Activated naive CD8-positive, alpha-beta T cell treated with anti-CD3 and anti-CD28 coated beads, Interleukin-2, amount 10 ng/mL, durations not matched to agents 7 days and 5 days (primary cell): ENCODE data around the gene SLC46A1. TPM values are rescaled to one million over a fixed set of nuclear protein-coding genes. Genes with fewer than 3 reads are reported as not detected.
A peak's percentile ranks its signal among the peaks of the same experiment; 100 is the strongest.

Experiments used
- ATAC-seq: fragments of 150-1000 bp; cut with Tn5 transposase; one replicate; pipeline ENCODE4 v1.10.0; 2021; ENCODE audit warnings: low read depth, moderate library complexity
- POLR2A ChIA-PET: fragments of 350-600 bp; sonication (Branson Sonifier 250); formaldehyde crosslinking; loops from one replicate; lab custom pipeline; 2021; ENCODE audit warnings: antibody characterized with exemption; lab: Charles Lee
- DNase-seq: peaks from one replicate; pipeline ENCODE4 v3.0.0; 2021
- H3K27ac Mint-ChIP-seq: one replicate; pipeline ENCODE4 v1.8.0; 2022; ENCODE audit warnings: mild to moderate bottlenecking, mixed read lengths
- H3K27me3 Mint-ChIP-seq: one replicate; pipeline ENCODE4 v1.8.0; 2022; ENCODE audit warnings: mild to moderate bottlenecking, moderate library complexity, mixed read lengths
- H3K36me3 Mint-ChIP-seq: one replicate; pipeline ENCODE4 v1.8.0; 2021; ENCODE audit warnings: mild to moderate bottlenecking, mixed read lengths
- H3K4me1 Mint-ChIP-seq: one replicate; pipeline ENCODE4 v1.8.0; 2021; ENCODE audit warnings: mixed read lengths
- H3K4me3 Mint-ChIP-seq: one replicate; pipeline ENCODE4 v1.8.0; 2022; ENCODE audit warnings: mild to moderate bottlenecking, moderate library complexity, mixed read lengths
- H3K9me3 Mint-ChIP-seq: one replicate; pipeline ENCODE4 v1.8.0; 2021; ENCODE audit warnings: mixed read lengths
- total RNA-seq, 2 experiments: library from RNA; stranded (reverse); gene quantifications; one replicate each; pipeline ENCODE4 v1.2.3, GENCODE V29; 2021

The SLC46A1 gene
- total RNA-seq, 2 experiments from 2014 or later, result 3.0 to 3.6 TPM

DNA sequence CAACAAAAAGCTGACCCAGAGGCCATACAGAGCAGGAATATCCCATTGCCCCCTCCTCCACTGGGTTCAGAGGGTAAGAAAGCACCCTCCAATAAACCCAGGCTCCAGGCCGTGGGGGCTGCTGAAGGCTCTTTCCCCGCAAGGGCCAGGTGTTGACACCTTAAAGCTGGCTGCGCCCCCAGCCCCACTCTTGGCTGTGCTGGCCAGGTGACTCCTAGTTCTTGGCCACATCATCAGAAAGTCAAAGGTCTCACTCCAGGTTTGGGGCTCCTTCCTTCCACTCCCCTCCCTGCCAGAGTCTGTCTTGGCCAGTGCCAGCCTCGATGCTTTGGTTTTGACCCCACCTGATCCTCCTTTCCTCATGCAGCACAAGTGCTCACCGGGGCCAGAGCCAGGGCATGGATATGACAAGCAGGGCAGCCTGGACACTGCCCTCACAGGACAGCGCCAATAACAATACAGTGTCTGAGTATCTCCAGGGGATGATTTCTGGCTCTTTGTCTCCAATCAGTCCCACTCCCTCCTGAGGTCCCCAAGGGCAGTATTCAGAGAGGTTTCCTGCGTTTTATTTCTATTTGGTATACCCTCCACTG, 8.2 kb downstream of the SLC46A1 start:
- no peaks in the 10 kb centered on the region for H3K27me3 Mint-ChIP-seq
- H3K9me3 Mint-ChIP-seq, result no peaks in the 10 kb centered on the region
- peaks cover 2% of the 10 kb centered on the region for H3K4me1 Mint-ChIP-seq
- DNase-seq (no peak), ATAC-seq (no peak)
- H3K27ac Mint-ChIP-seq, result no peak overlapping the region
- H3K36me3 Mint-ChIP-seq, result peaks cover 9% of the 10 kb centered on the region
- H3K4me3 Mint-ChIP-seq, result no peak overlapping the region
- POLR2A ChIA-PET, result interaction anchor here (0.9 kb wide), 1 partner anchor 13 kb away, joined by 4 read pairs; no protein-coding TSS in a partner anchor

- no peak for DNase-seq
- peaks cover 9% of the 10 kb centered on the region for H3K36me3 Mint-ChIP-seq
- no peak overlapping the region for H3K27ac Mint-ChIP-seq
- no peak overlapping the region for H3K4me3 Mint-ChIP-seq
- peaks cover 2% of the 10 kb centered on the region for H3K4me1 Mint-ChIP-seq
- POLR2A ChIA-PET, result interaction anchor here (0.8 to 0.9 kb wide), 2 partner anchors 10 to 12 kb away, joined by 3 to 4 read pairs; no protein-coding TSS in a partner anchor
- no peaks in the 10 kb centered on the region for H3K9me3 Mint-ChIP-seq
- no peak for ATAC-seq
- no peaks in the 10 kb centered on the region for H3K27me3 Mint-ChIP-seq
Observed at GRCh38 chr17:28397275-28397674, 8.7 kb downstream of the SLC46A1 start.

DNA sequence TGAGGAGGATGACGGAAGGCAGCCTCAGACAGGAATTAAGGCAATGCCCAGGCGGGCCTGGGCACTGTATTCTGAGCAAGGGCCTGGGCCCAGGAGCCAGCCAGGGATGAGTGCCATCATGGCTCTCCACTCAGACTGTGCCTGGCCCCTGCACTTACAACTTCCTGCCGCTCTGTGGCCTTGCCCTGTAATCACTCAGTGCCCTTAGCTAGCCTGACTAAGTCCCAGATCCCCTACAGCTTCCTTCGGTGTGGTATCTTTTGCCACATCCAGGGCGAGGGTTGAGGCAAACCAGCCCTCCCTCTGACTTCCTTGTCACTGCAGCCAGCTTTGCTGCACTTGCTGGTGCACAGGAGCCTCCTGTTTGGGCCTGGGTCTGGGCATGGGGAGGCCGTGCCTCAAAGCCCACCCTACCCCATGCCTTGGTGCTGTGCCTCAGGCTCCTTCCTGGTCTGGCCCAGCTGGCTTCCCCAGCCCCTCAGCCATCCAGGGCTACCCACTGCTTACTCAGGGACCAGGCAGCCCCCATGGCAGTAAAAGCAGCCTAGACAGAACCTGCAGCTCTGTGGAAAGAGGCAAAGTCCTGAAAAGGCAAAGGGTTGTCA, 9.3 kb downstream of the SLC46A1 start:
- Mint-ChIP-seq H3K27ac (no peak overlapping the region), H3K9me3 (no peaks in the 10 kb centered on the region)
- POLR2A ChIA-PET, result interaction anchor here (0.8 to 0.9 kb wide), 2 partner anchors 10 to 12 kb away, joined by 3 to 4 read pairs; no protein-coding TSS in a partner anchor

GRCh38 chr17:28395968-28396367, 10.0 kb downstream of the SLC46A1 start:
- peaks cover 11% of the 10 kb centered on the region for H3K36me3 Mint-ChIP-seq

More for the DNA sequence above, 9.3 kb downstream of the SLC46A1 start:
- DNase-seq (no peak), ATAC-seq (peak; percentile 65)
- Mint-ChIP-seq H3K4me1 (no peaks in the 10 kb centered on the region), H3K4me3 (no peak overlapping the region), H3K36me3 (peaks cover 9% of the 10 kb centered on the region), H3K27me3 (no peaks in the 10 kb centered on the region)

GRCh38 chr17:28395426-28395825, 10.6 kb downstream of the SLC46A1 start:
- H3K4me3 Mint-ChIP-seq, result no peak overlapping the region
- DNase-seq (no peak), ATAC-seq (no peak)
- POLR2A ChIA-PET, result no interaction called here
- H3K9me3 Mint-ChIP-seq, result no peaks in the 10 kb centered on the region
- H3K27me3 Mint-ChIP-seq, result no peaks in the 10 kb centered on the region
- no peak overlapping the region for H3K27ac Mint-ChIP-seq
- H3K36me3 Mint-ChIP-seq, result peaks cover 14% of the 10 kb centered on the region
- no peaks in the 10 kb centered on the region for H3K4me1 Mint-ChIP-seq

More at GRCh38 chr17:28395968-28396367, 10.0 kb downstream of the SLC46A1 start:
- Mint-ChIP-seq H3K27ac (no peak overlapping the region), H3K9me3 (no peaks in the 10 kb centered on the region), H3K4me1 (no peaks in the 10 kb centered on the region), H3K4me3 (no peak overlapping the region), H3K27me3 (no peaks in the 10 kb centered on the region)
- ATAC-seq, result no peak
- no peak for DNase-seq
- POLR2A ChIA-PET, result no interaction called here

GRCh38 chr17:28394337-28395116, 11.5 kb downstream of the SLC46A1 start:
- Mint-ChIP-seq H3K27me3 (no peaks in the 10 kb centered on the region), H3K27ac (no peak overlapping the region), H3K4me1 (no peaks in the 10 kb centered on the region), H3K4me3 (no peak overlapping the region), H3K9me3 (no peaks in the 10 kb centered on the region), H3K36me3 (peaks cover 20% of the 10 kb centered on the region)
- POLR2A ChIA-PET, result no interaction called here
- DNase-seq (no peak), ATAC-seq (no peak)

DNA sequence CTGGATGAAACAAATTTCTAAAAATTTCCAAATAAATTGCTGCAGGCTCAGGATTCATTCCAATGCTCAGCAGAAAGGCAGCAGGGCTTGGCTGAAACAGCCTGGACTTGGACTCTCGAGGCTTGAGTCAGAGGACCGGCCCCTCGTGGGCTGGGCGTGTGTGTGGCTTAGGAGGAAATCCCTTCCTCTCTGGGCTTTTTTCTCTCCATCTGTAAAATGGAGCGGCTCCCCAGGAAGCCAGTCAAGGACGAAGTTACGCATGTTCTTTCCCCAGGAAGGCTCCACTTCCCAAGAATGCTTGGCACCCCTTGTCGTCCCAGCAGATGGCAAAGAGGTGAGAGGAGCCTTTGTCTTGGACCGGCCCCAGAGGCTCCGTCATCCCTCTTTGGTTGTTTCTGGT, 13.5 kb downstream of the SLC46A1 start:
- H3K36me3 Mint-ChIP-seq, result peaks cover 23% of the 10 kb centered on the region
- peaks cover 2% of the 10 kb centered on the region for H3K4me1 Mint-ChIP-seq
- no peak for DNase-seq
- no peak overlapping the region for H3K4me3 Mint-ChIP-seq
- H3K27ac Mint-ChIP-seq, result no peak overlapping the region
- POLR2A ChIA-PET, result no interaction called here
- no peaks in the 10 kb centered on the region for H3K27me3 Mint-ChIP-seq
- no peak for ATAC-seq
- H3K9me3 Mint-ChIP-seq, result no peaks in the 10 kb centered on the region

DNA sequence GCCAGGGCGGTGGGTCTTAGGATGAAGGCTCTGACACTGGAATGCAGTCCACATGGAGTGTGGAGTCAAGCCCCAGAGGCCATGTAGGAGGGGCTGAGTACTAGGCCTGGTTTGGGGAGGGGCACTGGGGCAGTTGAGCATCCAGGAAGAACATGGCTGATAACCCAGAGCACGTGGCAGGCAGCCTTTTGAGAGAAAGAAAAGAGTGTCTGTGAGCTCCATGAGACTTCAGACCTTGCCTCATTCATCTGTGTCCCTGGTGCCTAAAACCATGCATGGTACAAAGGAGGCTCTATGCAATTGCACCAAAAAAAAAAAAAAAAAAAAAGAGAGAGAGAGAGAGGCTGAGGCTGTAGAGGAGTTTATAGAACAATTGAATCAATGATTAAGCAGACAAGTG, 14.6 kb downstream of the SLC46A1 start:
- no peak for DNase-seq
- H3K36me3 Mint-ChIP-seq, result peaks cover 22% of the 10 kb centered on the region
- no peaks in the 10 kb centered on the region for H3K27me3 Mint-ChIP-seq
- peaks cover 2% of the 10 kb centered on the region for H3K4me1 Mint-ChIP-seq
- no peak overlapping the region for H3K4me3 Mint-ChIP-seq
- POLR2A ChIA-PET, result interaction anchor here (0.6 kb wide), 1 partner anchor 174 kb away, joined by 4 read pairs; no protein-coding TSS in a partner anchor
- H3K9me3 Mint-ChIP-seq, result no peaks in the 10 kb centered on the region
- H3K27ac Mint-ChIP-seq, result no peak overlapping the region
- no peak for ATAC-seq

DNA sequence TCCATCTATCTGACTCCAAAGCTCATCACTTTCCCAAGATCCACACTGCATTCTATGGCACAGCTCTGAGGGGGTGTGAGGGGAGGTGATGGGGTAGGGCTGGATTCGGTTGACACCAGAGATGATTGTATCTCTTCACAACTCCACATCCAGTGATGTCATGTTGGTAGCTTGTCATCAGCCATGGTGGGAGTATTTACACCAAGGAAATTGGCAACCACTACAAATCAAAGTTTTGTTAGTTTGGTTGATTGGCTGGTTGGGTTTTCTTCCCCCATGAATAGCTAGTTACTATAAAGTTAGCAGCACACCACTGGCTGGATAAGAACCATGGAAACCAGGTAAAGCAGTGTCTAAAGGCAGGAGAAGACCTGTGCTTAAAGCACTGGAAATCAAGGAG, 15.0 kb downstream of the SLC46A1 start:
- H3K27ac Mint-ChIP-seq, result no peak overlapping the region
- H3K9me3 Mint-ChIP-seq, result no peaks in the 10 kb centered on the region
- no peak for ATAC-seq
- POLR2A ChIA-PET, result no interaction called here
- H3K4me1 Mint-ChIP-seq, result peaks cover 4% of the 10 kb centered on the region
- no peak for DNase-seq
- H3K27me3 Mint-ChIP-seq, result no peaks in the 10 kb centered on the region
- H3K36me3 Mint-ChIP-seq, result peaks cover 22% of the 10 kb centered on the region
- H3K4me3 Mint-ChIP-seq, result no peak overlapping the region

- Mint-ChIP-seq H3K27me3 (no peaks in the 10 kb centered on the region), H3K27ac (no peak overlapping the region), H3K9me3 (no peaks in the 10 kb centered on the region), H3K4me3 (no peak overlapping the region), H3K36me3 (peaks cover 22% of the 10 kb centered on the region), H3K4me1 (peaks cover 5% of the 10 kb centered on the region)
- no peak for ATAC-seq
- no peak for DNase-seq
- POLR2A ChIA-PET, result no interaction called here
Observed at GRCh38 chr17:28390563-28390962, 15.4 kb downstream of the SLC46A1 start.

DNA sequence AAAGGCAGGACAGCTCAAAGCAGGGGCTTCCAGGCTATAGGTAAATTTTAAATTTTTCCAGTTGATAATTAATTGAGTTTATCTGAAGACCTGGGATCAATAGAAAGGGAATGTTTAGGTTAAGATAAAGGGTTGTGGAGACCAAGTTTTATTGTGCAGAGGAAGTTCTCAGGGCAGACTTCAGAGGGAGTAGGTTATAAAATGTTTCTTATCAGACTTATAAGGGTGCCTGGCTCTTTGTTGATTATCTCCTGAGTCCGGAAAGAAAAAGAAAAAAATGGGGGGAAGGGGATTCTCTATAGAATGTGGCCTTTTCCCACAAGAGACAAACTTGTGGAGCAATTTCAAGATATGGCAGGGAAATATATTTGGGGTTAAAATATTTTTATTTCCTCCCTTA, 15.9 kb downstream of the SLC46A1 start:
- DNase-seq, result no peak
- peaks cover 8% of the 10 kb centered on the region for H3K4me1 Mint-ChIP-seq
- ATAC-seq, result no peak
- POLR2A ChIA-PET, result no interaction called here
- no peaks in the 10 kb centered on the region for H3K9me3 Mint-ChIP-seq
- H3K4me3 Mint-ChIP-seq, result no peak overlapping the region
- no peaks in the 10 kb centered on the region for H3K27me3 Mint-ChIP-seq
- H3K36me3 Mint-ChIP-seq, result peaks cover 23% of the 10 kb centered on the region
- H3K27ac Mint-ChIP-seq, result no peak overlapping the region

DNA sequence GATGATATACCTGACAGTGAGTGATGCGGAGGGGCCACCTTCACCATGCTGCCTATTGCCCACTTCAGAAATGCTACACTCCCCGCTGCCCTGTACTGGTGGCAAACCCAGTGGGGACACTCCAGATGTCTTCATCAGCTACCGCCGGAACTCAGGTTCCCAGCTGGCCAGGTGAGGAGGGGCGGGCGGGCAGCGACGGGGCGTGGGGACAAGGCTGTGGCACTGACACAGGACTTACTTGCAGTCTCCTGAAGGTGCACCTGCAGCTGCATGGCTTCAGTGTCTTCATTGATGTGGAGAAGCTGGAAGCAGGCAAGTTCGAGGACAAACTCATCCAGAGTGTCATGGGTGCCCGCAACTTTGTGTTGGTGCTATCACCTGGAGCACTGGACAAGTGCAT, 17.9 kb downstream of the SLC46A1 start:
- no peak overlapping the region for H3K27ac Mint-ChIP-seq
- H3K27me3 Mint-ChIP-seq, result no peaks in the 10 kb centered on the region
- ATAC-seq (no peak), DNase-seq (no peak)
- H3K36me3 Mint-ChIP-seq, result peaks cover 18% of the 10 kb centered on the region
- H3K4me1 Mint-ChIP-seq, result peaks cover 17% of the 10 kb centered on the region
- H3K9me3 Mint-ChIP-seq, result no peaks in the 10 kb centered on the region
- POLR2A ChIA-PET, result no interaction called here
- H3K4me3 Mint-ChIP-seq, result no peak overlapping the region

GRCh38 chr17:28386391-28386790, 19.6 kb downstream of the SLC46A1 start:
- no peaks in the 10 kb centered on the region for H3K9me3 Mint-ChIP-seq
- H3K4me3 Mint-ChIP-seq, result no peak overlapping the region
- no peak overlapping the region for H3K27ac Mint-ChIP-seq
- peaks cover 19% of the 10 kb centered on the region for H3K4me1 Mint-ChIP-seq
- POLR2A ChIA-PET, result no interaction called here
- ATAC-seq (no peak), DNase-seq (no peak)
- H3K36me3 Mint-ChIP-seq, result peaks cover 18% of the 10 kb centered on the region
- H3K27me3 Mint-ChIP-seq, result no peaks in the 10 kb centered on the region
